ENCODE results near the gene CBX2.

DNA sequence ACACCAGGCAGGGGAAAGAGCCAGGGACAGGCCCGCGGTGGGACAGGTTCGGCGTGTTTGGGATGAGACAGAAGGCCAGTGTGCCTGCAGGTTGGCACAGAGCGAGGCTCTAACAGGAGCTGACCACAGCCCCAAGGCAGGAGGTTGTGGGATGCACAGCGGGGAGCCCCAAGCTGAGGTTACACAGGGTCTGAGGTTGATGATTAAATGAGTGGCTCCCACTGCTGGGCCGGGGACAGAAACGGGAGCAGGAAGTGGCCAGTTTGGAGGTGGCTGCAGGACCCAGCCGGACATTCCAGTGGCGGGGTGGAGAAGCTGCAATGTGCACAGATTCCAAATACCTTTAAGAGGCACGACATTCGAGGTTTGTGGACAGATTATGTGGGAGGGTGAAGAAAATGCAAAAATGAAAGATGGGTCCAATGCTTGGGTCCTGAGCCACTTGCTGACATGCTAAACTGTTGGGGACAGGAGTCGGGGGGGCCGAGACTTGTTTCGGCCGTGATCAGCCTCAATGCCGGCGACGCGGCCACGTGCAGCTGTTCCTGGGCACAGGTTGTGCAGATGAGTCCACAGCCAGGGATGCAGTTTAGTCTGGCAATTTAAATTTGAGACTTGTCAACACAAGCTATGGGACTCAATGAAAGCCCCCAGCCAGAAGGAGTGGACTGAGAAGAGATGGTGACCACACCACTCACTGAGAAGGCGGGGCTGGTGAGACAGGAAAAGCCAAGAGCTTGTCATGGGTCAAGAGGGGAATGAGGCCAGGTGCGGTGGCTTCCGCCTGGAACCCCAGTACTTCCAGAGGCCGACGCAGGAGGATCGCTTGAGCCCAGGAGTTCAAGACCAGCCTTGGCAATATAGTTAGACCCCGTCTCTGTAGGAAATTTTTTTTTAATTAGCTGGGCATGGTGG, 38.5 kb upstream of the CBX2 start:
- TF ChIP-seq GATA2 (IDR thresholded peaks at IDR 0.05; ENCODE audit: low read depth, low read length) (no peak), GATA3 (IDR thresholded peaks at IDR 0.05; ENCODE audit: low read depth, low read length) (no peak)
